WERI-Rb-1 (cell line): ENCODE results near the gene KCNN2.
A peak's percentile ranks its signal among the peaks of the same experiment; 100 is the strongest.

Experiments used
- DNase-seq: peaks from one replicate; pipeline ENCODE4 v3.0.0-alpha.2; 2020
- H3K27ac ChIP-seq: fragments of 250-450 bp; sonication (Bioruptor Pico); 2 replicates; pipeline ENCODE4 v1.5.1; 2020; ENCODE audit warnings: mild to moderate bottlenecking, moderate library complexity
- H3K27me3 ChIP-seq: fragments of 250-450 bp; sonication (Bioruptor Pico); 2 replicates; pipeline ENCODE4 v1.5.1; 2021; ENCODE audit warnings: mild to moderate bottlenecking, low read depth, moderate library complexity; ENCODE audit not compliant: insufficient read depth, severe bottlenecking
- H3K36me3 ChIP-seq: fragments of 250-450 bp; sonication (Bioruptor Pico); 2 replicates; pipeline ENCODE4 v1.5.1; 2020; ENCODE audit warnings: mild to moderate bottlenecking, moderate library complexity
- H3K4me3 ChIP-seq: 2 replicates; pipeline ENCODE4 v1.5.1; 2011; ENCODE audit warnings: low read depth, mild to moderate bottlenecking, control low read depth, low read length
- H3K9me3 ChIP-seq: fragments of 250-450 bp; sonication (Bioruptor Pico); 2 replicates; pipeline ENCODE4 v1.5.1; 2021; ENCODE audit warnings: mild to moderate bottlenecking, moderate library complexity; ENCODE audit not compliant: severe bottlenecking
- TF ChIP-seq, protein P1 (sequence below): IDR thresholded peaks from 2 replicates; pipeline ENCODE4 v1.5.1; 2011; ENCODE audit warnings: low read depth, mild to moderate bottlenecking, control low read depth, inconsistent platforms, low read length

The KCNN2 gene

DNA sequence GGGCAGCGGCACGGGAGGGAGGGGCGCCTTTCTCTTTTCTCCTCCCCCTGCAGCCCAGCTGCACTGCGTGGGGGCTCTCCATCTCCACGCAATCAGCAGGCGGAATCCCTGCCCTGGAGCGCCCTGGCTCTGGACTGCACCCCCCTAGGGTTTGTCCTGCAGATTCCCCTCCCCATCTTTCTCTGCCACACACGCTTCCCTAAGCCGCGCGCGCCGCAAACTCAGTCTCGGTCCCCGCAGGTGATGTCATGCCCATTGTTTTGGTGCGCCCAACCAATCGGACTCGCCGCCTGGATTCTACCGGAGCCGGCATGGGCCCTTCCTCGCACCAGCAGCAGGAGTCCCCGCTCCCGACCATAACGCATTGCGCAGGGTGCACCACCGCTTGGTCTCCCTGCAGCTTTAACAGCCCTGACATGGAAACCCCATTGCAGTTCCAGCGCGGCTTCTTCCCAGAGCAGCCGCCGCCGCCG lies at the start of gene KCNN2:
TSS of gene KCNN2 (plus strand) at position 347 of the 473 bp plus-strand sequence. CDS start at position 417, 70 bp downstream.
- Histone ChIP-seq H3K9me3 (no peaks in the 10 kb centered on the region), H3K4me3 (peak within 1 kb of the TSS; percentile 49), H3K27me3 (peaks cover 79% of the 10 kb centered on the region), H3K36me3 (no peaks in the 10 kb centered on the region), H3K27ac (no peak within 1 kb of the TSS)
- TF ChIP-seq, protein P1, sequence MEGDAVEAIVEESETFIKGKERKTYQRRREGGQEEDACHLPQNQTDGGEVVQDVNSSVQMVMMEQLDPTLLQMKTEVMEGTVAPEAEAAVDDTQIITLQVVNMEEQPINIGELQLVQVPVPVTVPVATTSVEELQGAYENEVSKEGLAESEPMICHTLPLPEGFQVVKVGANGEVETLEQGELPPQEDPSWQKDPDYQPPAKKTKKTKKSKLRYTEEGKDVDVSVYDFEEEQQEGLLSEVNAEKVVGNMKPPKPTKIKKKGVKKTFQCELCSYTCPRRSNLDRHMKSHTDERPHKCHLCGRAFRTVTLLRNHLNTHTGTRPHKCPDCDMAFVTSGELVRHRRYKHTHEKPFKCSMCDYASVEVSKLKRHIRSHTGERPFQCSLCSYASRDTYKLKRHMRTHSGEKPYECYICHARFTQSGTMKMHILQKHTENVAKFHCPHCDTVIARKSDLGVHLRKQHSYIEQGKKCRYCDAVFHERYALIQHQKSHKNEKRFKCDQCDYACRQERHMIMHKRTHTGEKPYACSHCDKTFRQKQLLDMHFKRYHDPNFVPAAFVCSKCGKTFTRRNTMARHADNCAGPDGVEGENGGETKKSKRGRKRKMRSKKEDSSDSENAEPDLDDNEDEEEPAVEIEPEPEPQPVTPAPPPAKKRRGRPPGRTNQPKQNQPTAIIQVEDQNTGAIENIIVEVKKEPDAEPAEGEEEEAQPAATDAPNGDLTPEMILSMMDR: no peak
- DNase-seq: peak; percentile 84

DNA sequence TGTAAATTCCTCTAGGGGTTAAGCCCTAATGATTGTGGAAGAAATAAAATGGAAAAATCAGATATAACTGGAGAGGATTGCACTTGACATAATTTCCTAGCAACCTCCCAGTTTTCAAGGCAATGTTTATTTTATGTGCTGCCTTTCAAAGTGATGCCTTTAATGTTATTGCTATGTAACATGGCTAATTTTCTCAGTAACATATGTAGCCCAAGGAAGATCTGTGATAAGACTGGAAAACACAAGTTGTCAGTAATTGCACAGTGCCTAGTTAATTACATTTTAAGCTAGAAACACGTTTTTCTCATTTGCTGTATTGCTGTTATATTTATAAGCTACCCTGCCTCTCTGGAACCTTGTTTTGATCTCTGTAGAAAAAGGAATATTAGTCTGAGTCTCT lies 49.2 kb upstream of the KCNN2 start:
- no peak overlapping the region for H3K4me3 ChIP-seq
- no peaks in the 10 kb centered on the region for H3K36me3 ChIP-seq
- TF ChIP-seq, protein P1: no peak
- no peak for DNase-seq
- H3K27ac ChIP-seq: no peak overlapping the region
- no peaks in the 10 kb centered on the region for H3K9me3 ChIP-seq
- peaks cover 16% of the 10 kb centered on the region for H3K27me3 ChIP-seq

DNA sequence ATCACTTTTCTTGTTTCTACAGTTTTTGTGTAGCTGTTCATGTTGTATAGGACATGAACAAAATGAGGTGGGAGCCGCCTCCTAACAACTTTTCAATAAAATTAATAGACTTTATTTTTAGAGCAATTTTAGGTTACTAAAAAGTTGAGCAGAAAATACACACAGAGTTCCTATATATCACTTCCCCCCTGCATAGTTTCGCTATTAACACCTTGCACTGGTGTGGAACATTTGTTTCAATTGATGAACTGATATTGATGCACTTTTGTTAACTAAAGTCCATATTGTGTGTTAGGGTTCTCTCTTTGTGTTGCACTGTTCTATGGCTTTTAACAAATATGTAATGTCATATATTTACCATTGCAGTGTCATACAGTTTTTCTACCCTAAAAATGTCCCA lies 47.8 kb upstream of the KCNN2 start:
- TF ChIP-seq, protein P1: no peak
- H3K27me3 ChIP-seq: peaks cover 16% of the 10 kb centered on the region

DNA sequence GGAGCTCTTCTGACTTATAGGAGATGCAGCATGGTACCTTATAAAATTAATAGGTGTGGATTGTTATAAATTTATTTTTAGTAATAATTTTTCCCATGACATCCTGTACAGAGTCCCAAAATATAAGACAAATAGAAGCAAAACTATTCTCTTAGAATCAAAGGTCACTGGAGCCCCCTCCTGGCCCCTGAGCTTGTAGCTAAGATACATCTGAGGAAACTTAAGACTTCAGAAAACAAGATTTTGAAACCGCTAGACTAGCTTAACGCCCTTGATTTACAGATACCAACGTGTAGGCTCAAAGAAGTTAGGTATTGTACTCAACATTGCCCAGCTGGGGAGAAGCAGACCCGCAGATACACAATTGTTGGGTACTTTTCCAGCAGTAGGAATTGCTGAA lies 45.7 kb upstream of the KCNN2 start:
- no peak overlapping the region for H3K27ac ChIP-seq
- no peak overlapping the region for H3K4me3 ChIP-seq
- no peaks in the 10 kb centered on the region for H3K9me3 ChIP-seq
- TF ChIP-seq, protein P1: no peak
- H3K27me3 ChIP-seq: peaks cover 19% of the 10 kb centered on the region
- DNase-seq: no peak
- H3K36me3 ChIP-seq: no peaks in the 10 kb centered on the region

More for the DNA sequence above, 47.8 kb upstream of the KCNN2 start:
- Histone ChIP-seq H3K36me3 (no peaks in the 10 kb centered on the region), H3K4me3 (no peak overlapping the region), H3K27ac (no peak overlapping the region), H3K9me3 (no peaks in the 10 kb centered on the region)
- DNase-seq: no peak

DNA sequence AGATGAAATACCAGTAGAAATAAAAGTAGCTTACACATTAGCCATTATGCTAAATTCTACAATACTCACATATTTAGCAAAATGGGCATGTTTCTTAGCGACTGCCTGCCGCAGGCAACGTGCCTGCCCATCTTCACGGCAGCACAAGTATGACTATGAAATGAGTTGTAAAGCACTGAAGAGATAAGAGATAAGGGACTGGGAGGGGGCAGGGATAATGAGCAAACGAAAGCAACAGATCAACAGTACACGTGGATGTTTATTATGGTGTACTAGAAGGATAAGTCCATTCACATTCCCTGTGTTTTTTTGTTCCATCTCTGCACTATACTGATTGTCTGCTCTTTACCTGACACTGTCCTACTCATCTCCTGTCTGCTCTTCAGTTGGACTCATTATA lies 44.1 kb upstream of the KCNN2 start:
- TF ChIP-seq, protein P1: no peak
- Histone ChIP-seq H3K27ac (no peak overlapping the region), H3K4me3 (no peak overlapping the region), H3K36me3 (no peaks in the 10 kb centered on the region), H3K9me3 (no peaks in the 10 kb centered on the region), H3K27me3 (peaks cover 16% of the 10 kb centered on the region)
- DNase-seq: no peak

DNA sequence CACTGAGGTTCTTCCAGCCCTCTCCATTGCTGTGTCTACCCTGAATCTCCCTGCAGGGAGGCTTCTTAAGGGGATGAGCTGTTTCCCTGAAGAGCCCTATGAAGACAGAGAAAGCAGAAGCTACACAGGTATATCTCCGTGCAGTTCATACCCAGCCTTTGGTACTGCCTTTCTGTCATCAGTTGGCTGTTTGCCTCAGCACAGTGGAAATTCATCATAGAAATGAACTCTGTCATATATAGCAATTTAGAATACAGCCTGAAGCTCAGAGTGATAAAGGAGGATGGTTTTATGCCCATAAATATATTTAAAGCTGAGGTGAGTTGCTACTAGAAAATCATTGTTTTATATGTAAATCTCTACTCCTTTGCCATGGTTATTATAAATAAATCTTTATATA lies 42.6 kb upstream of the KCNN2 start:
- Histone ChIP-seq H3K27ac (no peak overlapping the region), H3K4me3 (no peak overlapping the region), H3K27me3 (peaks cover 13% of the 10 kb centered on the region), H3K9me3 (no peaks in the 10 kb centered on the region), H3K36me3 (no peaks in the 10 kb centered on the region)
- DNase-seq: no peak
- TF ChIP-seq, protein P1: no peak
